Fibroblast of skin of left quadriceps (primary cell): ENCODE results near the gene RNASE4.
A peak's percentile ranks its signal among the peaks of the same experiment; 100 is the strongest.
"Not testable (repeated sequence)": the region's sequence is repeated elsewhere in the genome, so short reads cannot be mapped to it uniquely, and the experiment has no call there.

Source experiments
- DNase-seq, 2 experiments: peaks; one replicate each; pipeline ENCODE4 v3.0.0-alpha.2; 2013; ENCODE audit warnings: low read depth in 2 of 2

Gene RNASE4

DNA sequence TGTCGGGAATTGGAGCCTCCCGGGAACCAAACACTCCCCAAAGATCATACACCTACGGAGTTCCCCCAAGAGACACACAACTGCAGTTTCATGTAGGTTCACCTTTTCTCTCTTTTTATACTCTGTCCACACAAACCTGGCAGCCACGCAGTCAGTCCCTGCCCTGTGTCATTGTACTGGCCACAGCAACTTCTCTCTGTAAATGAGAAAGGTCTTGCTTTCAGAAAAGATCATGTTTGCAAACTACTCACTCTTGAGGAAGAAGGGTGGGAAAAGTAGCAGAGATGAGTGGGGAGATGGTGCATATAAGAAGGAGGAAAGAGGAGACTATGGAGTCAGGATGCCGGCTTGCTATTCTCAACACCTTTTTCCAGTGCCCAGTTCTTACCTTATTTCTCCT is 14.6 kb downstream of the RNASE4 start:
- no peak for DNase-seq

DNA sequence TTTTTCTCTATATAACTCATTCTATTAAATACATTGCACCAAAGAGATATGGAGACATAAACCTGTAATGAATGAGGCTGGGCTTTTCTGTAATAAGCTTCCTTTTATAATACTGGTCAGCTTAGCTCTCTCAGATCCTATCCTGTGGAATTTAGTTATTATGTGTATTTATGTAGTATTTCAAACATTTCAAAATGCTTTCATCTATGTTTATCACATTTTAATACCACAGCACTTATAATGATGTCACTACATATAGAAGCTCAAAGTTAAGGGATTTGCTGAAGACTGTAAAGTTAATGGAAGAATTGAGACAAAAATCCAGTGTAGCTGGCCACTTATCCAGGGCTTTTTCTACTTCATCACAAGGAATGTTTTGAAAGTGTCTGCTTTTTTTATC is 15.6 kb downstream of the RNASE4 start:
- DNase-seq = no peak

DNA sequence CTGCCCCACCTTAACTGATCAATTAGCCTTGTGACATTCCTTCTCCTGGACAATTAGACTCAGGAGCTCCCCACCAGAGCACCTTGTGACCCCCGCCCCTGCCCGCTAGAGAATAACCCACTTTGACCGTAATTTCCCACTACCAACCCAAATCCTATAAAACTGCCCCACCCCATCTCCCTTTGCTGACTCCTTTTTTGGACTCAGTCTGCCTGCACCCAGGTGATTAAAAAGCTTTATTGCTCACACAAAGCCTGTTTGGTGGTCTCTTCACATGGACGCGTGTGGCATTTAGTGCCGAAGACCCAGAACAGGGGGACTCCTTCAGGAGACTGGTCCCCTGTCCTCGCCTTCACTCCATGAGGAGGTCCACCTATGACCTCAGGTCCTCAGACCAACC is 16.6 kb downstream of the RNASE4 start:
- DNase-seq = not testable (repeated sequence)

DNA sequence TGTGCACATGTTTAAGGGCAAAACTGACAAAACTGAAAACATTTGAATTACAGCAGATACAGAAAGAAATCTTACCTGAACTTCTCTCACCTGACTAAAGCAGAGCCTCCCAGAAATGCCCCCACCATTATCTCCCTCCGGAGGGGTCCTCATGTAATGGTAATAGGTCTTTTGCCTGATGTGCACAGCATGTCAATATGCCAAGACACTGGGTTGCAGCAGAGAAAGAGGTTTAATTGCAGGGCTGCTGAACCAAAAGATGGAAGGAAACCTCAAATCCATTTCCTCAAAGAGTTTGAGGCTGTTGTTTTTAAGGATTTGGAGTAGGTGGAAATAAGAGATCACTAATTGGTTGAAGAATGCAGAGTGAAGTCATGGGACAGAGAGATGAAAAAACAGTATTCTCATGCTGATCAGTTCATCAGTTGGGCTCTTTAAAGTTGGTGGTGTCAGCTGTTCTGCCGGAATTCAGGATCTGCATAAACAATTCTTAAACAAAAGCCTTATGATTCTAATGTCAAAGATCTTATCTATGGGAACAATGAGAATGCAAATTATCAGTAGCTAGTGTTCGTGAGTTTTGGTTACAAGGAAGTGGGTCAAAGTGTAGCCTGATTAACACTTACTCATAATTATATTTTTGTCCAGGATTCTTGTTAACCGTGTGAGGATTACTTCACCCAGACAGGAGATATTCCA is 22.4 kb downstream of the RNASE4 start:
- DNase-seq = no peak

DNA sequence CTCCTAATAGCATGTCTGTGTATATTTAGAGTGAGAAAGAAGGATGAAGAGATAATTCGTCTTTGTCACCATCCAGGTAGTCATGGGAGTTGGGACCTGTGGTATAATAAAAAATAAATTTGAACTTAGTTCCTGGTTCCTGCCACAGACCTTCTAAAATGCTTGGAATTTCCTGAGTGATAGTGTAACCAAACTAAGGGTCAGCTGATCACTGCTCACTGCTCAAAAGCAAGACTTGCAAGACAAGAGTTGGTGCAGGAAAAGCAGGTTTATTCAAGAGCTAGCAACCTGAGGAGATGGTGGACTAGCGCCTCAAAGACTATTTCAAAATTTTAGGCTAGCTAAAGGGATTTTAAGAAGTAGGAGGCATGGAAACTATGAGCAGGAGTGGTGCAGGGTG is 23.3 kb downstream of the RNASE4 start:
- DNase-seq = no peak

DNA sequence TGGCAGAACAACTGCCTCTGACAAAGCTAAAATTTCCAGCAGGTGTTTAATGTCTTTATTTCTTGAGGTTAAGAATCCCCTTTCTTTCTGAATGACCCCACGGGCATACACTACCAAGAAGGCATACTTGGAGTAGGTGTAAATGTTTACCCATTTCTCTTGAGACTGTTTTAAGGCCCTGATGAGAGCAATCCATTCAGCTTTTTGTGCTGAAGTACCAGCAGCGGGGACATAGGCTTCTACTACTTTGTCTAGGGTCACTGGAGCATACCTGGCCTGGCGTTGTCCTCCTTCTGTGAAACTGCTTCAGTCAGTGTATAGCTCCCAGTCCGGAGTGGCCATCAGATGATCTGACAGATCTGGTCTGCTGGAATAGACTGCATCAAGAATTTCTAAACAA is 26.9 kb downstream of the RNASE4 start:
- DNase-seq = no peak

DNA sequence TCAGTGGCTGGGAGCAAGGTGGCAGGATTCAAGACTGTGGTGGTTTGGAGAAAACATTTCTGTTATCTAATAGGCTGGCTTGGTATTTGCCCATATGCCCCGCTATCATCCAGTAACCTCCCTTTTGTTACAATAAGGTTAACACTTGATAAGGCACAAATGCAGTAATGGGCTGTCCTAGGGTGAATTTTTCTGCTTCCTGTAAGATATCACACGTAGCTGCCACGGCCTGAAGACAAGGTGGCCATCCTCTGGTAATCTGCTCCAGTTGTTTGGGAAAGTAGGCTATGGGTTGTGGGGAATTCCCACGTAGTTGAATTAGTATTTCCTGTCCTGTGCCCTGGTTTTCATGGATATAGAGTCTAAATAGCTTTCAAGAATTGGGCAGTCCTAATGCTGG is 27.3 kb downstream of the RNASE4 start:
- no peak for DNase-seq

DNA sequence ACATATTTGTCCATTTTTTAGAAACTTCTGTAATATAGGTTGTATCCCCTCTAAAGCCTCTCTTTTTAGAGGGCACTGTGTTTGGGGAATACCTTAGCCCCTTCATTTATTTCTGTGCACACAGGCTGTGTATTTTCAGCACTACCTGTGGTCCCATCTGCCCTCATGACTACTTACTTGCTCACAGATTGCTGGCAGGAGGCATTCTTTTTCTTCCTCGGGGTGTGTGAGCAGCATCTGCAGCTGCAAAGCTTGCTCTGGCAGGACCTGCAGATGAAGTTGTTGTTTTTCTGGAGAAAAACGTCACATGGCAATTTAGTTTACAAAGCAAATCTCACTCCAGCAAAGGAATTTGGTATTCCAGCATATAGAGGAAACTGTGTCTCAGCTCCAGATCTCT is 28.5 kb downstream of the RNASE4 start:
- DNase-seq = no peak

DNA sequence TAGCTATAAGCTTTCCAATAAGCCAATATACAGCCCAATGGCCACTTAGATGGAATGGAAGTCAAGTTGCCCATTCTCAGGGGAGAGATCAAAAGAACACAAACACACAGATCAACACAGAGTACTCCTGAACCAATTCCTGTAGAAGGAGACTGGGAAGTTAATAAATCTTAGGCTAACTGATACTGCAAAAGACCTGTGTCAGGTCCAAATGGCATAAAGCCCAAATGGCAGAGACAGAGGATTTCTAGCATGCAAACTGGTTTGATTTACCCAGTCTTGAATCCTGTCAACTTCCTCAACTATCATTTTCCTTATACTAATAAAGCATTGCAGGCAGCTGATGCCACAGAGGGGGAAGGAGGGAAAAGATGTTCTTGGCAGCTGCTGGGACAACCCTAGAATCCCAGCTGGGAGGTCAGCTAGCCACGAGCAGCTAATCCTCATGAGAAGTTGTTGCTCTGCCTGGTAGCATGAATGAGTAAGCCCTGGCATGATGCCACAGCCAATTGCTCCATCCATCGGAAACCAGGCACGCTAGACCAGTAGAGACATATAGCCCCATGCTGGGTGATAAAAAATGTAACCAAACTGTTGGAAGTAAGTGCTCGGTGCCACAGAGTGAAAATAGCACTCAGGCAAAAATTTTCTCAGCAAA is 30.4 kb downstream of the RNASE4 start:
- peak in 1 of 2 experiments; percentile 4 for DNase-seq

DNA sequence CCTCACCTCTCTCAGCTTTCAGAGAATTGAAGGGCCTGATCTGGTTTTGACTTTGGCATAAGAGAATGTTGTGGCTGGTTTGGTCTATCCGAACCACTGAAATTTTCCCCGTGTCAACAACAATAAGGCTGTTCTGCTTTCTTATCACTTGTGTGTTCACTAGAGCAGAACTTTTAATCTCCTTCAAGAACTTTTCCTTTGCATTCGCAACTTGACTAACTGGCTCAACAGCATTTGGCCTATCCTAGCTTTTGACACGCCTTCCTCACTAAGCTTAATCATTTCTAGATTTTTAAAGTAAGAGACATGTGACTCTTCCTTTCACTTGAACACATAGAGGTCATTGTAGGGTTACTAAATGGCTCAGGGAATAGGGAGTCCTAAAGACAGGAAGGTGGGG is 35.4 kb downstream of the RNASE4 start:
- DNase-seq = no peak

DNA sequence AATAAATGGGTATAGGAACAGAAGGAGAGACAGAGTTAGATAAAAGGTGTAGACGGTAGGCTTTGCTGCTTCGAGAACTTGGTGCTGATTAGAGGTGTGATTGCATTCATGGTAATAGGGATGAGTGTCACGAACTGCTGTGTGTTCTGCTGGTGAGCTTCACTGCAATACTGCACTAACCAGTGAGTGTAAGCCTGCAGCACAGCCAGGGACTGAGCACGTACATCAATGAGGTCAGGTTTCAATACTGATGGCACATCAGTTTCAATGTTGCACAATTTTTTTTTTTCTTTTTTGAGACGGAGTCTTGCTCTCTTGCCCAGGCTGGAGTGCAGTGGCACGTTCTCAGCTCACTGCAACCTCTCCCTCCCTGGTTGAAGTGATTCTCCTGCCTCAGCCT is 36.4 kb downstream of the RNASE4 start:
- no peak for DNase-seq

DNA sequence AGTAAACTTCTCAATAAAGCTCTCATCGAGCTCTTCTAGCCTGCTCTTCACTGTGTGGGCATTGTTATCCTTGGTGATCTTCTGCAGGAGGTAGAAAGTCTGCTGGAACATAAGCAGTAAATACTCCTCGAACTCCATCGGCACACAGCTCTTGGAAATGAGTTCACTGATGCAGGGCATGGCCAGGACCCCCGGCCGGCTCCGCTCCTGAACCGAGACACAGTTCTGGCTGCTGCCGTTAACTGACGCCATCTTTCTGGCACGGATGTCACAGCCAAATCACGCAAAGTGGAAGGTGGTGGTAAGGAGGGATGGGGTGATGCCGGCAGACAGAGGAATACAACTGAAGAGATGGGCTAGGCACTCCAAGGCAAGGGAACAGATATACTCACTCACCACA is 37.7 kb downstream of the RNASE4 start:
- no peak for DNase-seq

DNA sequence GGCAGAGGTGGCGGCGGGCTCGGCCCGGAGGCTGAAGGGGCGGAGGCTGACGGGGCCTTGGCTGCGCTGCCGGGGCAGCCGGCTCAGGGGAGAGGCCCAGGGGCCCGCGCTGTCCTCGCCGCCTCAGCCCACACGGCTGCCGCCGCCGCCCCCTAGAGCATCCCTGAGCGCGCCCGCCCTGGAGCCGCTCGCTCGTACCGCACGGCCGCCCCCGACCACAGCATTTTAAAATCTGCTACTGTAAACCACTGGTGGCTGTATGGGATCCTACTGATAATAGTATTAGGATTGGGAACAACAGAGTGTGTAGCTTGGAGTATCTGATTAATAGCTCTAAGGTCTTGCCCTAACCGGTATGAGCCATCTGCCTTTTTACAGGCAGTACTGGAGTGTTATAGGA is 39.1 kb downstream of the RNASE4 start:
- DNase-seq = no peak

DNA sequence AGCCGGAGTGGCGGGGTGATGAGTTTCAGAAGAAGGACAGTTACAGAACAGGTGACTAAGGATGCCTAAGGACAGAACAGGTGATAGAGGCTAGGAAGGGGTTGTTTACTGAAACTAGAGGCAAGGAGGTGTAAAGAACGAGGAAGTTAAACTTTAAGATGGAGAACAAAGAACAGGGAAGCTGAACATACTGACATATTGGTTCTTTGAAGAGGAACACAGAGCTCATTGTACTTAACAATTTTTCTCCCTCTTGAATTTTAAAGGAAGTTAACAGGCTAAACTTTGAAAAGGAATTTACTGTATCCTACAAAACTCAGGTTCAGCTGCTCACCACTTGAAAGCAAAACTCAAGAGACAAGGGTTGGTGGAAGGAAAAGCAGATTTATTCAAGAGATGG is 41.8 kb downstream of the RNASE4 start:
- not testable (repeated sequence) for DNase-seq

DNA sequence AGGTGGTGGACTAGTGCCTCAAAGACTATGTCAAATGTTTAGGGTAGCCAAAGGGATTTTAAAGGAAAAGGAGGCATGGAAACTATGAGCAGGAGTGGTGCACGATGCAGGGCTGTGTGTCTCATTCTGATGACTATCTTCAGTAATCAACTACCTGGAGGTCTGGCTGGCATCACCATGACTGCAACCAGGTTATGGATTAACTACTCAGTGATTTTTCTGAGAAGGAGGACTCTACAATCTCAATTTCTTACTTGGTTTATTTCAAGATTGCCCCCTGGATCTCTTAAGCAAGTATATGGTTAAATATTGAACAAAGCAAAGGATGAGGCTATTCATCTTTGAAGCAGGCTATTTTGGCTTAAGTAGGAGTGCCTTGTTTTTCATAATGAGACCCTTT is 42.2 kb downstream of the RNASE4 start:
- no peak for DNase-seq

DNA sequence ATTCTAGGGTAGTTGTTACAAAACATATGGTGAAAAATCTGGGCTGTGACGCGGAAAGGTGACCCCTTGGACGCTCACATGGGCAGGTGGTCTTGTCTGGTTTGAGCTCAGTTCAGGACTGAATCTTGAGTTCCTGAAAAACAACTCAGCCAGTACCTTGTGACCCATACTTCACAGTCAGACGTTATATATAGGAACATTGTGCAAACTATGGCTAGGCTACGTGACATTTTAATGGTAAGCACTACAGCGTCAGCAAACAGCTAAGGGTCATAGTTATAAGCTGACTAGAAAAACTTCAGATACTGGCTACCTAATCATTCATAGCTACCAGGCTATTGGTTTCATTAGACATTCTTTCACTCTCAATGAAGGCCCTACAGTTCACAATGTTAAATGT is 46.5 kb downstream of the RNASE4 start:
- no peak for DNase-seq

DNA sequence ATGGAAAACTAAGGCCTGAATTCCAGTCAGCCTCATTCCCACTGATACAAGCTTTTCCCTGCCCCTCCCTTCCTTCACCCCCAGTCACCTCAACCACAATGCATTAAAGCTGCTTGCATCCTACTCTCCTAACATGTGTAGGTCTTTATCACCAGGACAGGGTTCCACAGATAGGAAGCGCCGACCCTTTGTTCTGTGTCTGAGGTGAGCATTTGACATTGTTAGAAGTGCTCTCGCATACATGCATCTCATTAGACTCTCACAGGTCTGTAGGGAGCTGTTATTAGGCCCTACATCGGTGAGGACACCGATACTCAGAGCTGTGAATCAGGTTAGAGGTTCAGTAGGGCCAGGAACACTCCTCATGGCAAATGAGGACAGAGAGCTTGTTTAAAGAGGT is 48.1 kb downstream of the RNASE4 start:
- DNase-seq = no peak

DNA sequence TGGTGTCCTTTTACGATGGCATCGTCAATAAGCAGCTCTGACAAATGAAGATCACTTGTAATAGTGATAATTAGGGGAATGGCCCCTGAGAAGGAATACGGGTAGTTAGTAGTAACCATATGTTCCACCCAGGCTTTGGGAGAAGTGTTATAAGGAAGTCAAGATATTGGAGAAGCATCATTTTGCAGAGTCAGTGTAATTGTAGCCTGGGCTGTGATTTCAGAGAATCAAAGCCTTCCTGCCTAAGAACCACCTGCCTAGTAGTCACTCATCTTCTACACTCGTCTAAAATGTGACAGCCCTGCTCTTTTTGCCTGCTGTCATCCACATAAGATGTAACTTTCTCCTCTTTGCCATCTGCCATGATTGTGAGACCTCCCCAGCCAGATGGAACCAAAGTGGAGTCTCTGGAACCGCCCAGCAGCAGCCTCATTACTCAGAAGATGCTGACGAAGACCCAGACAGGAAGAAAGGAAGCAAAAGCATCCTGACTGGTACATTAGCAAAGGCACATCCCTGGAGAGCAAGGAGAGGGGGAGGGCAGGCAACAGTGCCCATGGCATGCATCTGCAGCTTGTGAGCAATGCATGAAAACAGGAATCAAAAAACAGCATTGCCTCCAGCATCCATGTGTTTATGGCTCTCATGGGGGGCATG is 48.7 kb downstream of the RNASE4 start:
- DNase-seq = no peak

DNA sequence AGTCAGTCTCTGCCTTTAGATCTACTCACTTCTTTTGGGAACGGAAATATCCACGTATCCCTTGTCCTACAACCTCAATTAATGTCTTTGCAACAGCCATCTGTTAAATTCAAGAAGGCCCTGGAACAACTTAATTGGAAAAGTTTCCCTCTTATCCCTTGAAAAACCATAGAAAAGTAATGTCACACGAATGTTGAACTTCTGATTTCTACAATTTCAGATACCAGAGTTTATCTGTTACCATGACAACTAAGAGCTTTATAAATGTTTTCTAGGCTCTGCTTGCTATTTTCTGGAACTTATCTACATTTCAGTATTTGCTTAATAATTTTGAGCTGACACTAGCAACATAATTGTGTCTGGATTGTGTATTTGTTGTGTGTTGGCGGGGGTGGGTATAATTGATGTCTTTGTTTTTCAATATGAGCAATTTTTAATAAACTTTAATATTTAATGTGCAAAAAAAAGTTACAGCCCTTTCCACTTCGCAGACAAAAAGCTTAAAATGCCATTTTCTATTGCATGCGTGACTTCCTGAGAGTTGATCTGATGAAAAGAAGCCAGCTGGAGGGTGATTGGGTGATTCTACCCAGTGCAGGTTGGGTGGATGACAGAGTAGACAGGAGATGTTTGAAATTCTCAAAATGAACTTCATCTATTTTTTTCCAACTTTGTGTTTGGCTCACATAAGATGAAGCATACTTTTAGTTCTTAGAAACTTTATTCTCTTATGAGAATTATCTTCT is 49.5 kb downstream of the RNASE4 start:
- no peak for DNase-seq

DNA sequence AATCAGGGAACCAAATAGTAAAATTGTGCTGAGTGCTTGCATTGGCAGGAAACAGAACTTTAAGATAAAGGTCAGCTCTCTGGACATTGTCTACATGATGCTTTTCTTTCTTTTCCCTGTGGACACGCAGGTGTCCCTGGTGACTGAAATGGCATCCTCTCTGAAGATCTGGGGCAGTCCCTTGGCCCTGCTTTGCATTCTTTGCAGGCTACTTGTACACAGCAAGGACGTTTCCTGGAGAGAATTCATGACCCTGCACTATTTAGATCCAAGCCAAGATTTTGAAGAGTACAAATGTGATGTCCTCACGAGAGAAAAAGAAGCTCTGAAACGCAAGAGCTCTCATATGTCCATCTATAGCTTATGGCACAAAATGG is 50.1 kb downstream of the RNASE4 start:
- DNase-seq = no peak

DNA sequence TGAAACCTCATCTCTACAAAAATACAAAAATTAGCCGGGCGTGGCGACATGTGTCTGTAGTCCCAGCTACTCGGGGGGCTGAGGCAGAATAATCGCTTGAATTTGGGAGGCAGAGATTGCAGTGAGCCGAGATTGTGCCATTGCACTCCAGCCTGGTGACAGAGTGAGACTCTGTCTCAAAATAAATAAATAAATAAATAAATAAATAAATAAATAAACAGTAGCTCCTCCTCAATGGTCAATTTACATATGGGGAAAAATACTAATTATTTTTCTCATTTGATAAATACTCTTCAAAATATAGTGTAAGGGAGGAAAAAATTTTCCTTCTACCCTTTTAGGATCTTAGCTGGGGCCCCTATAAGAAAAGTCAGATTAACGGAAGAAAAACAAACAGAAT is 53.9 kb downstream of the RNASE4 start:
- not testable (repeated sequence) for DNase-seq

DNA sequence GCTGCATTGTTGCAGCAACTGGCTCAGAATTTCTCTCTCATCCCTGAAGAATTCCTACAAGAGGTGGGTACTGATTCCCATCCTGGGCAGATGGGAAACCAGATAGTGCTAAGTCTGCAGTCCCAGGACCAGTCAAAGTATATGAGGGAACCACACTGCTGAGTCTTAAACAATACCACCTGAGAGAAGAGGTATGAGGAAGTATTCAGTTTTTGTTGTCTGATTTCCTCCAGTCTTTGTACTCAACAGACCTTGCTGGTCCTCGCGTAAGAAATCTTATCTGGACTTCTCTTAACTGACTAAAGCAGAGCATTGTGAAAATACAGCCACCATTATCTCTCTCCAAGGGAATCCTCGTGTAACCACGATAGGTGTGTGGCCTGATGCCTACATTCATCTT is 57.8 kb downstream of the RNASE4 start:
- DNase-seq = no peak

DNA sequence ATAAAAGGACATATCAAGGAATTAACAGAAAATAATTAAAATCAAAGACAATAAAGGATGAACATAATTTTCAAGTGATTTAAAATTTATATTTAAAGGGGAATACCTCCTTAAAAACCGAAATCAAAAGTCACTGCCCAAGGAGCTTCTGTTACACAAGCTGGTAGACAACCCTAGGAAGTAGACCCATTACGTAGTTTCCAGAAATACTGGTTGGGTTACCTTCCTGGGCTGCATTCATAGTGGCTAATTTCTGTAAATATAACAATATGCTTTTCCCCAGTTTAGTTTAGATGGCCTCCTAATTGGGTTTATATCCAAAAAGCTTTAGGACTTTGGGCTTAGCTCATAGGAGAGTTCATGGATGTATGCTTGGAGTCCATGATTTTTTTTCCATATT is 59.2 kb downstream of the RNASE4 start:
- no peak for DNase-seq
